GM12872 (cell line): ENCODE data around the gene ALDH18A1.

Experiments used
- TF ChIP-seq, protein P1 (sequence below): IDR thresholded peaks from 3 replicates; pipeline ENCODE4 v1.5.1; 2011; ENCODE audit warnings: low read depth, mild to moderate bottlenecking, low read length, moderate library complexity; ENCODE audit not compliant: insufficient read depth

ALDH18A1 gene

GRCh38 chr10:95601116-95601719 lies 55.3 kb downstream of the ALDH18A1 start:
- TF ChIP-seq, protein P1, sequence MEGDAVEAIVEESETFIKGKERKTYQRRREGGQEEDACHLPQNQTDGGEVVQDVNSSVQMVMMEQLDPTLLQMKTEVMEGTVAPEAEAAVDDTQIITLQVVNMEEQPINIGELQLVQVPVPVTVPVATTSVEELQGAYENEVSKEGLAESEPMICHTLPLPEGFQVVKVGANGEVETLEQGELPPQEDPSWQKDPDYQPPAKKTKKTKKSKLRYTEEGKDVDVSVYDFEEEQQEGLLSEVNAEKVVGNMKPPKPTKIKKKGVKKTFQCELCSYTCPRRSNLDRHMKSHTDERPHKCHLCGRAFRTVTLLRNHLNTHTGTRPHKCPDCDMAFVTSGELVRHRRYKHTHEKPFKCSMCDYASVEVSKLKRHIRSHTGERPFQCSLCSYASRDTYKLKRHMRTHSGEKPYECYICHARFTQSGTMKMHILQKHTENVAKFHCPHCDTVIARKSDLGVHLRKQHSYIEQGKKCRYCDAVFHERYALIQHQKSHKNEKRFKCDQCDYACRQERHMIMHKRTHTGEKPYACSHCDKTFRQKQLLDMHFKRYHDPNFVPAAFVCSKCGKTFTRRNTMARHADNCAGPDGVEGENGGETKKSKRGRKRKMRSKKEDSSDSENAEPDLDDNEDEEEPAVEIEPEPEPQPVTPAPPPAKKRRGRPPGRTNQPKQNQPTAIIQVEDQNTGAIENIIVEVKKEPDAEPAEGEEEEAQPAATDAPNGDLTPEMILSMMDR, result peak; percentile 89

DNA sequence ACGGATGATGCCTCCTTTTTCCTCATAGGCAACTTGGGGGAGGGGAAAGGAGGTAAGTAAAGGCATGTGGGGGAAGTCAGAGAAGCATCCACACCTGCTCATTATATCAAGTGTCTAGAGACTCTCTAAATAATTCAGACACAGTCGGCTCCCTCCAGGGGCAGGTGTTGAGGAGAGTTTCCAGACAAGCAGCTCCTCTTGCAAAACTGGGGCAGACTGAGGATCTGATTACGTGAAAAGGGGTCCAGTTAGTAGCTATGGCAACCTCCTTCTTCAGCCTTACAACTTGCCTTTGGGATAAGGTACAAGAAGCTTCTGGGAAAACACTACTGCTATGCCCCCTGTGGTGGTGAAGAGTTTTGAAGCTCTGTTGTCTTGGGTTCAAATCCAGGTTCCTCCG lies 56.4 kb downstream of the ALDH18A1 start:
- TF ChIP-seq, protein P1, result no peak

- TF ChIP-seq, protein P1, result no peak
Observed at GRCh38 chr10:95597788-95598187, 58.7 kb downstream of the ALDH18A1 start.

DNA sequence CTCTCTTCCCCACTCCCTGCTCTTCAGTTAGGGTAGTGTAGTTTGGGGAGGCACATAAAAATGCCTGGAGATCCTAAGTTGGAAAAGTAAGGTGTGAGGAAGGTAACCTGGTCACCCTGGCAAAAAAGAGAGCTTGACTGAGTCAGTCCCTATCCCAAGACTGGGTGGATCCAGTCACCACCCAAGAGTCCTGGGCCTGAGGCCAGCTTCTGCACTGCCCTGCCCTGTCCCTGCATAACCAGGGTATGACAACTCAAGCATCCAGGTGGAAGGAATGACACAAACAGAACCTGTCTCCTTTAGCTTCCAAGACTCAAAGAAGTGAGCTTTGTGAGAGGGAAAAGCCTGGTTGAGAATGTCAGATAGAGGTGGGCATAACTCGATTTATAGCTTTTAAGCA lies 68.5 kb downstream of the ALDH18A1 start:
- TF ChIP-seq, protein P1, result no peak

- TF ChIP-seq, protein P1, result no peak
Observed at GRCh38 chr10:95579835-95580535, 76.5 kb downstream of the ALDH18A1 start.

GRCh38 chr10:95579292-95579691 lies 77.2 kb downstream of the ALDH18A1 start:
- TF ChIP-seq, protein P1, result no peak

DNA sequence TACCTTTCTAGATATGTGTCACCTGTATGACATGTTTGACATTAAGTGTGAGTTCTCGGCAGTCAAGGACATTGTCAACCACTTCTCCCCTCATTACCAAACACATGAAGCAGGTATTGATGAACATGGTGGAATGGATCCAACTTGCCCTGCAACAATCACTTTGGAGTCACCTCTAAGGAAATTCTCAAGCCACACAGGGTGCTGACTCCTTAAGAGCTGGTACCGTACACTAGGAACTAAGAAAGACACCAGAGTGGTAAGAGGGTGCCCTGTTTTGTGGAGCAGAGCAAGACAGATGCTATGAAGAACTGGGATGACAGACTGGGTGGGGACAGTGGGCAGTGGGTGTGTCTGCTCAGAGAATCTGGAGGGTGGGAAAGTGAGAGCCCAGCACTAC lies 77.9 kb downstream of the ALDH18A1 start:
- TF ChIP-seq, protein P1, result no peak
